Nephron (organoid): ENCODE results near the gene MYO18A.

ENCODE experiments used
- H3K27ac Mint-ChIP-seq, 3 experiments: 2 replicates each; pipeline ENCODE4 v1.8.0; 2020; ENCODE audit warnings: mixed read lengths in 3 of 3, mild to moderate bottlenecking in 2 of 3, moderate library complexity in 1 of 3
- H3K27me3 Mint-ChIP-seq: 2 replicates; pipeline ENCODE4 v1.8.0; 2021; ENCODE audit warnings: low read depth, mild to moderate bottlenecking, moderate library complexity, mixed read lengths
- H3K36me3 Mint-ChIP-seq: 2 replicates; pipeline ENCODE4 v1.8.0; 2020; ENCODE audit warnings: low read depth, mixed read lengths
- H3K4me1 Mint-ChIP-seq: 2 replicates; pipeline ENCODE4 v1.8.0; 2020; ENCODE audit warnings: mixed read lengths
- H3K4me3 Mint-ChIP-seq, 3 experiments: 2 replicates each; pipeline ENCODE4 v1.8.0; 2020; ENCODE audit warnings: mild to moderate bottlenecking in 3 of 3, mixed read lengths in 3 of 3, moderate library complexity in 2 of 3
- H3K9me3 Mint-ChIP-seq: 2 replicates; pipeline ENCODE4 v1.8.0; 2020; ENCODE audit warnings: mixed read lengths
- CTCF ChIP-seq, 3 experiments: fragments of 200-600 bp; sonication (generic); IDR thresholded peaks; one replicate each; pipeline ENCODE4 v1.5.0; 2021; ENCODE audit warnings: antibody characterized with exemption in 3 of 3; ENCODE audit not compliant: unreplicated experiment in 3 of 3

Gene MYO18A

GRCh38 chr17:29038085-29038795 is 142.0 kb downstream of the MYO18A start:
- H3K4me3 Mint-ChIP-seq, result no peak overlapping the region
- peaks cover 17% of the 10 kb centered on the region for H3K9me3 Mint-ChIP-seq
- peaks cover 6% of the 10 kb centered on the region for H3K36me3 Mint-ChIP-seq
- peaks cover 19% of the 10 kb centered on the region for H3K27me3 Mint-ChIP-seq
- TF ChIP-seq CTCF (IDR thresholded peaks at IDR 0.05; ENCODE audit: unreplicated experiment in 3 of 3), result no peak
- H3K4me1 Mint-ChIP-seq, result peaks cover 24% of the 10 kb centered on the region
- H3K27ac Mint-ChIP-seq, result no peak overlapping the region

- Mint-ChIP-seq H3K36me3 (peaks cover 6% of the 10 kb centered on the region), H3K27ac (no peak overlapping the region), H3K27me3 (peaks cover 24% of the 10 kb centered on the region), H3K4me3 (no peak overlapping the region), H3K9me3 (peaks cover 17% of the 10 kb centered on the region), H3K4me1 (peaks cover 24% of the 10 kb centered on the region)
- no peak for TF ChIP-seq CTCF (IDR thresholded peaks at IDR 0.05; ENCODE audit: unreplicated experiment in 3 of 3)
Observed at GRCh38 chr17:29037739-29038084, 142.5 kb downstream of the MYO18A start.

- H3K4me1 Mint-ChIP-seq, result peaks cover 25% of the 10 kb centered on the region
- no peak for TF ChIP-seq CTCF (IDR thresholded peaks at IDR 0.05; ENCODE audit: unreplicated experiment in 3 of 3)
- H3K27me3 Mint-ChIP-seq, result peaks cover 35% of the 10 kb centered on the region
- no peak overlapping the region for H3K4me3 Mint-ChIP-seq
- H3K36me3 Mint-ChIP-seq, result peaks cover 8% of the 10 kb centered on the region
- H3K9me3 Mint-ChIP-seq, result peaks cover 20% of the 10 kb centered on the region
- no peak overlapping the region for H3K27ac Mint-ChIP-seq
Observed at GRCh38 chr17:29036584-29036983, 143.6 kb downstream of the MYO18A start.

- H3K27ac Mint-ChIP-seq, result no peak overlapping the region
- peaks cover 16% of the 10 kb centered on the region for H3K4me1 Mint-ChIP-seq
- TF ChIP-seq CTCF (IDR thresholded peaks at IDR 0.05; ENCODE audit: unreplicated experiment in 3 of 3), result no peak
- H3K36me3 Mint-ChIP-seq, result peaks cover 11% of the 10 kb centered on the region
- peaks cover 41% of the 10 kb centered on the region for H3K27me3 Mint-ChIP-seq
- no peak overlapping the region for H3K4me3 Mint-ChIP-seq
- peaks cover 20% of the 10 kb centered on the region for H3K9me3 Mint-ChIP-seq
Observed at GRCh38 chr17:29034510-29034909, 145.7 kb downstream of the MYO18A start.

- Mint-ChIP-seq H3K9me3 (peaks cover 20% of the 10 kb centered on the region), H3K4me1 (peaks cover 26% of the 10 kb centered on the region), H3K27ac (no peak overlapping the region), H3K36me3 (peaks cover 11% of the 10 kb centered on the region), H3K27me3 (peaks cover 54% of the 10 kb centered on the region), H3K4me3 (no peak overlapping the region)
- TF ChIP-seq CTCF (IDR thresholded peaks at IDR 0.05; ENCODE audit: unreplicated experiment in 3 of 3), result no peak
Observed at GRCh38 chr17:29032857-29033197, 147.4 kb downstream of the MYO18A start.
